NCI-H2196 treated with DMSO at 0.1 percent for 48 hours (cell line): ENCODE results near the gene GALR2.

ENCODE experiments used
- DNase-seq: peaks from one replicate; lab custom pipeline; 2025; ENCODE audit not compliant: unreplicated experiment; lab: John Stamatoyannopoulos, UW

Gene GALR2

DNA sequence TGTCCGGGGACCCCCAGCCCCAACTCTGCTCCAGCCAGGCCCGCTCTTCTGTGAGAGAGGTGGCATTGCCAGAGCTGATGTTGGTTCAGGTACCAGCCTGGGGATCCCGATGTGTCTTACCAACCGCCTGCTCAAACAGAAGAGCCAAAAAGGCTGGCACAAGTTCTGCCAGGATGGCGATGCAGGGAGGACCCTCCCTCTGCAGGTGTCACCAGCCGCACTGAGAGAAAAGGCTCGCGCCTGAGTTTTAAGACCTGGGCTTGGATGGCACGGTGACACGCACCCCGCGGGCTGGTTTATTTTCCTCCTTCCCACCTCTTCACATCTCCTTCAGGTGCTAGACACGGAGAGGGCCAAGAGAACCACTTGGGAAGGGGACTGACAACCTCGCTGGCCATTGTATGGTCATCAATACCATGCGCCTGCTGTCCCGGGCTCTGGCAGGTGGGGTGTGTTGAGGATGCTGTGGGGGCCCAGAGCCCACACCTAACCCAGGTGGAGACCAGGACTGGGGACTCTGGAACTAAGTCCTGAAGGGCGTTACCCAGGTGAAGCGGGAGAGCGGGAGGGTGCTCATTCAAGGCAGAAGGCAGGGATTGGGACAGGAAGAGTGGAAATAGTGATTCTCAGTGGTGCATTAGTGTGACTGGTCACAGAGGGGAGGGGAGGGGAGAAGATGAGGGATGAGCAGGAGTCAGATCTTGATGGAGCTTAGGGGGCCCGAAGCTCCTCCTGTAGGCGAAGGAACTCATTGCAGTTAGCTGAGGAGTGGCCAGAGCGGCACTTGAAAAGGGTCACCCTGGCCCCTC is 50.2 kb downstream of the GALR2 start:
- DNase-seq, result no peak

DNA sequence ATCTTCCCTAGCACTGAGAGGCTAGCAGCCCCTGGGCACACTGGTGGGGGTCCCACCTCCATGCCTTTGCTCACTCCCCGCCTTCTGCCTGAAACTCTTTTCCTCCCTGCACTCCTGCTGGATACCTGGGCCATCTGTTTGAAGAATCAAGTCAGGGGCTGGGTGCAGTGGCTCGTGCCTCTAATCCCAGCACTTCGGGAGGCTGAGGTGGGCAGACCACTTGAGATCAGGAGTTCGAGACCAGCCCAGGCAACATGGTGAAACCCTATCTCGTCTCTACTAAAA is 50.8 kb downstream of the GALR2 start:
- no peak for DNase-seq

DNA sequence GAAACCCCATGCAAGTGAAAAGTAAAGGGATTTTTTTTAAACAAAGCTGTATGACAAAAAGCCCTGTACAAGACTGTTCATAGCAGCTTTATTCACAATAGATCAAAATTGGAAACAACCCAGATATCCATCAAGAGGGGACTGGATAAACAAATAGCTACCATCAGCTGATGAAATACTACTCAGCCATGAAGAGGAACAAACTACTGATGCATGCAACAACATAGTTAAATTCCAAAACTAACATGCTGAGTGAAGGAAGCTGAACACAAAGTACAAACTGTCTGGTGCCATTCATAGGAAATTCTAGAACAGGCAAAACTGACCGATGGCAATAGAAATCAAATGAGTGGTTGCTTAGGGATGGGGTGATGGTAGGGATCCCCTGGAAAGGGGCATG is 51.3 kb downstream of the GALR2 start:
- no peak for DNase-seq
